Left ventricle myocardium inferior (tissue), 1 donor: Measurements from ENCODE around the gene DCHS1. TPM values are rescaled to one million over a fixed set of nuclear protein-coding genes. Genes with fewer than 3 reads are reported as not detected.

Experiments
- DNase-seq: peaks from one replicate; pipeline ENCODE4 v3.0.0-alpha.2; 2020
- H3K27ac ChIP-seq: fragments of 200-600 bp; replicated peaks from 2 replicates; pipeline ENCODE4 v1.8.0; 2021
- H3K27me3 ChIP-seq: fragments of 200-600 bp; 2 replicates; pipeline ENCODE4 v1.8.0; 2021; ENCODE audit warnings: low read depth
- H3K36me3 ChIP-seq: fragments of 200-600 bp; 2 replicates; pipeline ENCODE4 v1.8.0; 2021
- H3K4me1 ChIP-seq: fragments of 200-600 bp; 2 replicates; pipeline ENCODE4 v1.8.0; 2021
- H3K4me3 ChIP-seq: fragments of 200-600 bp; 2 replicates; pipeline ENCODE4 v1.8.0; 2021; ENCODE audit warnings: mild to moderate bottlenecking, moderate library complexity
- H3K9me3 ChIP-seq: fragments of 200-600 bp; replicated peaks from 2 replicates; pipeline ENCODE4 v1.8.0; 2021
- CTCF ChIP-seq: fragments of 200-600 bp; IDR thresholded peaks from 2 replicates; pipeline ENCODE4 v1.8.0; 2021; ENCODE audit warnings: antibody characterized with exemption, mild to moderate bottlenecking, borderline replicate concordance
- intact Hi-C: fragments of 100-400 bp; cut with micrococcal nuclease; formaldehyde crosslinking; loops from one replicate; pipeline ENCODE4 v1.11.0; 2022
- total RNA-seq: library from RNA; stranded (reverse); fragmentation: NEBNext Ultra II Directional; extraction: Animal tissue kit (Norgen Biotek cat#: 25700); gene quantifications from one replicate; pipeline ENCODE4 v1.2.1, GENCODE V29; 2021
- donor health status: DM: no; HTN: yes; CAD: no; lungs with severe emphysema.

DCHS1 gene
- total RNA-seq, 1 donor from 2014 or later: 9.5 TPM

DNA sequence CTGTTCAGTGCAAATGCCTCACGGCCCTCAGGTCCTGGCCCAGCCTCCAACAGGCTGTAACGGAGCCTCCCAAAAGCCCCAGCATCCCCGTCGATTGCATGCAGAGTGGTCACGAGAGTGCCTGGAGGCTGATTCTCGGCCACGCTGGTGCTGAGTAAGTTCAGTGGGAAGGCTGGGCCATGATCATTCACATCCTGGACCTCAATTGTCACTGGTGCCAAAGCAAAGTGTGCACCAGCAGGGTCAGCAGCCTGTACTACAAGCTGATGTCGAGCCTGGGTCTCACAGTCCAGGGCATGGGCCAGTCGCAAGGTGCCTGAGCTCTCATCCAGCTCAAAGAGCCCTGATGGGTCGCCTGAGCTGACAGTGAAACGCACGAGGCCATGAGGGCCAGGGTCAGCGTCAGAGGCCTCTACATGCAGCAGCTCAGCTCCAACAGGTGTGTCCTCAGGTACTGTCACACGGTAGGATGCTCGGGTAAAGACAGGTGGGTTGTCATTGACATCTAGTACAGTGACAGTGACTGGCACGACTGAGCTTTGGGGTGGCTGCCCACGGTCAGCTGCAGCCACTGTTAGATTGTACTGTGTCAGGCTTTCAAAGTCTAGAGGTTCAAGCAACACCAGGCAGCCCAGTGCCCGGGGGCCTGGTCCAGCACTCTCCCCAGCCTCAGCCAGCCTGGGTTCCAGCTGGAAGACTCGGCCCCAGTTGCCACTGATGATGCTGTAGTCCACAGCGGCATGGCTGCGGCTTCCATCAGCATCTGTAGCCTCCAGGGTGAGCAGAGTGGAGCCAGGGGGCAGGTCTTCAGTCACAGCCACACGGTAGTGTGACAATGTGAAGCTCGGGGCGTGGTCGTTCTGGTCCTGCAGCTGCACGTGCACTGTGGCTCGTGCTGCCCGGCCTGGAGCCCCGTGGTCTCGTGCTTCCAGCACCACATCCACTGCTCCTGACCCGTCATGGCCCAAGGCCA, 31.9 kb downstream of the DCHS1 start:
- Histone ChIP-seq H3K27ac (no peak overlapping the region), H3K4me1 (peaks cover 23% of the 10 kb centered on the region), H3K27me3 (no peaks in the 10 kb centered on the region), H3K36me3 (peaks cover 35% of the 10 kb centered on the region), H3K9me3 (no peaks in the 10 kb centered on the region), H3K4me3 (no peak overlapping the region)
- TF ChIP-seq CTCF: no peak
- peak; percentile 10 for DNase-seq
- intact Hi-C loops: no loop called here

DNA sequence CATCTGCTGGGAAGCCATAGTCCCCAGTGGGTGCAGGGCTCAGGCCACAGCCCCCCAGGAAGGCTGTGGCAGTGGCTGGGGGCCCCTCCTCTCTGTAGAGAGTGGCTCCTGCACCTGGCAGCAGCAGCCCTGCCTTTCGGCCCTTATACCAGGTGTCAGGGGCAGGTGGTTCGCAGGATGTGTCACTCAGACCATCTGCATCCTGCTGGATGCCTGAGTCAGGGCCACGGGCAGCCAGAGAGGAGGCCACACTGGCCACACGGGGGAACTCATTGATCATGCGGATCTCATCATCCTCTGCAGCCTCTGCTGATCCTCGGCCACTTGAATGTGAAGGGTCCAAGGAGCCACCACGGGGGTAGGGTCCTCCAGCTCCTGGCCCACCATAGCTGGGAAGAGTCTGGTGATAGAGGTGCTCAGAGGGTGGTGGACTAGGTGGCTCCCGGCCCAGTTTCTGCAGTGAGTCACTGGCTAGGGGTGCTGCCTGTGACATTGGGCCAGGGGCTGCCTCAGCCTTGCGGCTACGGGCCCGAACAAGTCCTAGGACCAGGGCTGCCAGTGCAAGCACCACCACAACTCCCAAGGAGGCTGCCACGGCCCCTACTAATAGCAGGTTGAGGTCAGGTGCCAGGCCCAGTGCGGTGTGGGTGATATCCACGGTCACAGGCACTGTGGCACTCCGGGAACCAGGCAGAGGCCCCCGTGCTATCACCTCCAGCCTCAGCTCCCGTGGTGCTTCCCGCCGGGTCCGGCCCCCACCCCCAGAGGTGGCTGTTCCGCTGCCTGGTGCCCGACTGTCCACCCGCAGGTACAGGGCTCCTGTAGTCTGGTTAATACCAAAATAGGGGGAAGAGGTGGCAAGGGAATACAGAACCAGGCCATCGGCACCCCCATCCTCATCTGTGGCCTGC, 33.1 kb downstream of the DCHS1 start:
- H3K36me3 ChIP-seq: peaks cover 32% of the 10 kb centered on the region
- no peaks in the 10 kb centered on the region for H3K27me3 ChIP-seq
- no peak overlapping the region for H3K4me3 ChIP-seq
- H3K27ac ChIP-seq: no peak overlapping the region
- intact Hi-C loops: no loop called here
- no peak for TF ChIP-seq CTCF
- H3K4me1 ChIP-seq: peaks cover 31% of the 10 kb centered on the region
- DNase-seq: no peak
- H3K9me3 ChIP-seq: no peaks in the 10 kb centered on the region

- intact Hi-C loops: no loop called here
- no peak for TF ChIP-seq CTCF
- no peaks in the 10 kb centered on the region for H3K27me3 ChIP-seq
- DNase-seq: no peak
- H3K36me3 ChIP-seq: peaks cover 25% of the 10 kb centered on the region
- H3K9me3 ChIP-seq: no peaks in the 10 kb centered on the region
- H3K27ac ChIP-seq: no peak overlapping the region
- H3K4me3 ChIP-seq: no peak overlapping the region
- peaks cover 29% of the 10 kb centered on the region for H3K4me1 ChIP-seq
Observed at GRCh38 chr11:6621711-6622211, 33.8 kb downstream of the DCHS1 start.

DNA sequence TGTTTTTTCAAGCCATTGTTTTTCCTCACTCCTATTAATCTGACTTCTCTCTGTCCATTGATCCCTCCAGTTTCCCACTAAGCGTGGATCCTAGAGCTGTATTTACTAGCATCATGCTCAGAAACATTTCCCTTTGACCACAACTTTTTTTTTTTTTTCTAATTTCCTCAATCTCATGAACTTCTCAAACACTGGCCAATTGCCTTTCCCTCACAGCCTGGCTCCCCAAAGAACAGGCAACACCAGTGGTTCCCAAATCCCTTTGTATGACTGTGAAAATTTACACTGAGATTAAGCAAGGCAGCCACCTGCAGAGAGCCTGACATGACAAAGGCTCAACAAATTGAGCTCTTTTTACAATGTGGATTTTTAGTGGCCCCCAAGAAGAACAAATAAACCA, 35.0 kb downstream of the DCHS1 start:
- peaks cover 25% of the 10 kb centered on the region for H3K36me3 ChIP-seq
- peaks cover 29% of the 10 kb centered on the region for H3K4me1 ChIP-seq
- H3K4me3 ChIP-seq: no peak overlapping the region
- H3K9me3 ChIP-seq: no peaks in the 10 kb centered on the region
- no peaks in the 10 kb centered on the region for H3K27me3 ChIP-seq
- H3K27ac ChIP-seq: no peak overlapping the region
- no peak for DNase-seq
- TF ChIP-seq CTCF: no peak
- intact Hi-C loops: no loop called here

- Histone ChIP-seq H3K9me3 (no peaks in the 10 kb centered on the region), H3K4me3 (peak within 1 kb of the TSS; percentile 88), H3K27me3 (no peaks in the 10 kb centered on the region), H3K36me3 (peaks cover 22% of the 10 kb centered on the region), H3K4me1 (peaks cover 29% of the 10 kb centered on the region), H3K27ac (peak within 1 kb of the TSS; percentile 85)
- TF ChIP-seq CTCF: no peak
- peak; percentile 88 for DNase-seq
- intact Hi-C loops: no loop called here
Observed at GRCh38 chr11:6619004-6619745, 36.4 kb downstream of the DCHS1 start, which contains the start of gene TPP1. TSS of gene TPP1 (minus strand) at chr11:6619422. CDS start at chr11:6619400, 22 bp downstream.
